ENCODE measurements around the gene GOLGA6L10.
"Not testable (repeated sequence)": the region's sequence is repeated elsewhere in the genome, so short reads cannot be mapped to it uniquely, and the experiment has no call there.

The GOLGA6L10 gene

DNA sequence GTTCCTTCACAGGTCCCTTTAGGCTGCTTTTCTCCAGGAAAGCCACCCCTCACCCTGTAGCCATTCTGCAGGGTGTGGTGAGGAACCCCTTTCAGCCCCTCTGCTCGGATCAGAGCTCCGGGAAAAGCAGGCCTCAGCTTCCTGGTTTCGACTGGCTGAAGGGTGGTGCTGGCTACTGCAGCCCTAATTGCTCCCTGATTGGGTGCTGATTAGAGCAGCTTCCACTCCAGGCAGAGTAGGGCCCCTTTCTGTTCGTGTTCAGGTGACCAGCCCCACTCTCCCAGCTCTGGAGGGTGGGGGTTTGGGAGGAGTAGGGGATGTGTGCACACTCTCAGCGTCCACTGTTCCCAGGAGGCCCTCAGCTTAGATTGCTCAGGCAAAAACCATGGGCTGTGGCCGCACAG is 49.8 kb downstream of the GOLGA6L10 start:
- not testable (repeated sequence) for DNase-seq (ENCODE audit: low read depth)

DNA sequence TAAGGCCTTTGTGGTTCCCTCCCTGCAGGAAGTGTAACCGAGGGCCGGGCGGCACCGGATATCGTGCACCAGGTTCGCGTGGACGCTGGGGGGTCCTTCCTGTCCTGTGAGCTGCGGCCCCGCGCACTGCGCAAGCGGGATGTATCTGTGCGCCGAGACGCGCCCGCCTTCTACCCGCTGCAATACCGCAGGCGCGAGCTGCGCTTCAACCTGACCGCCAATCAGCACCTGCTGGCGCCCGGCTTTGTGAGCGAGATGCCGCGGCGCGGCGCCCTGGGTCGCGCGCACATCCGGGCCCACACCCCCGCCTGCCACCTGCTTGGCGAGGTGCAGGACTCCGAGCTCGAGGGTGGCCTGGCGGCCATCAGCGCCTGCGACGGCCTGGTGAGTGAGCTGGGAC is 50.8 kb downstream of the GOLGA6L10 start:
- DNase-seq (ENCODE audit: low read depth) = no peak

DNA sequence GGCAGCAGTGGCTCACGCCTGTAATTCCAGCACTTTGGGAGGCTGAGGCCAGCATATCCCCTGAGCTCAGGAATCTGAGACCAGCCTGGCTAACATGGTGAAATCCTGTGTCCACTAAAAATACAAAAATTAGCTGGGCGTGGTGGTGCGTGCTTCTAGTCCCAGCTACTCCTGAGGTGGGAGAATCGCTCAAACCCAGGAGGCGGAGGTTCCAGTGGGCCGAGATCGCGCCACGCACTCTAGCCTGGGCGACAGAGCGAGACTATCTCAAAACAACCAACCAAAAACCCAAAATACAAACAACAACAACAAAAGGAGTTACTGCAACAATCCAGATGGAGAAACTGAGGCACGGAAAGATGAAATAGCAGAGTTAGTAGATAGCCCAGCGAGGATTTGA is 51.2 kb downstream of the GOLGA6L10 start:
- DNase-seq (ENCODE audit: low read depth) = no peak

DNA sequence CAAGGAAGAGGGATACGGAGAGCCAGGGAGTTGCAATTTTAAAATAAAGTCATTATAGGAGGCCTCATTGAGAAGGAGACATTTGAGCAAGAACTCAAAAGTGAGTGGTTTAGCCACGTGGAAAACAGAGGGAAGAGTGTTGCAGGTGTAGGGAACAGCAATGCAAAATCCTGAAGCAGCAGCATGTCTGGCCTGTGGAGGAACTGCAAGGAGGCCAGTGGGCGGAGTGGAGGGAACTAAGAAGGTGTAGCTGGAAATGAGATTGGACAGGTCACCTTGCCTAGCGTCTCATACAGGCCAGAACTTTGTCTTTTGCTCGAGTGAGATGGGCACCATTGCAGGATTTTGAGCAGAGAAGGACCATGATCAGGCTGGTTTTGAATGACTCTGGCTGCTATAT is 51.7 kb downstream of the GOLGA6L10 start:
- no peak for DNase-seq (ENCODE audit: low read depth)

DNA sequence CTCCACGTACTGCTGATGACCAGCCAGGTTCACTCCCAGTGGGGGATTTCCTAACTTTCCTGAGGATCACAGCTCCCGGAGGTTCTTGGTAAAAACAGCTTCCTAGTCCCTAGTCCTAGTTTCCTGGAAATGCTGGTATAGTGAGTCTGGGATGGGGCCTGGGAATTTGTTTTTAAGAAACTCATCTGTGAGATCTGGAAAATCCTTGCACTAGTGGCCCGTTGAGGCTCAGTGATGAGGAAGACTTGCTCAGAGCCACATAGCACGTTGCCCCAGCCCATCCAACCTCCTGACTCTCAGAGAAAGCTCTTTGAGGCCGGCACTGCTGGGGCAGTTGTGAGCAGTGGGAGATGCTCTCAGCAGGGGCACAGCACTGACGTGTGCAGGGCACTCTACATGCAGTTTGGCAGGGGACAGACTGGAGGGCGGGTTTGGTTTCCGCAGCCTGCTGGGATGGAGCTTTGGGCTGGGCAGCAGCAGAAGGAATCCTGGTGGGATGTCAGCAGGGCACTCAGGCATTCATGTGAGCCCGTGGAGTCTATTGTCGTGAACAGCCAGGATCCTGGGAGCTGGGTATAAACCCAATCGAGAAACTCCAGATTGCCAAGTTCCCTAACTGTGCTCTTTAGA is 55.1 kb downstream of the GOLGA6L10 start:
- DNase-seq (ENCODE audit: low read depth) = no peak

DNA sequence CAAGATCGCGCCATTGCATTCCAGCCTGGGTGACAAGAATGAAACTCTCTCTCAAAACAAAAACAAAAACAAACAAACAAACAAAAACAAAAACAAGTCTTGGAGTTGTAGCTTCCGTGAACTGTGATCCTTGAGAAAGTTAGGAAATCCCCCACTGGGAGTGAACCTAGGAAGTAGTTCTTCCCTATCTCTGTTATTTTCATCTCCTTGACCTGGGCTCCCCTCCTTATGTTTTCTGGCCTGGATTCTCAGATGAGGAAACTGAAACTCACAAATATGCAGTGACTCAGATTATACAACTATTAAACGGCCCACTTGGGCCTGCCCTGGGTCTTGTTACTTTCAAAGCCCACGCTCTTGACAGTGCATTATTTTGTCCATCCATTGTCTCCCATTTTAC is 57.0 kb downstream of the GOLGA6L10 start:
- DNase-seq (ENCODE audit: low read depth) = no peak

All from GM04503 (cell line).